K562 (cell line): ENCODE results near the gene KLK1. TPM values are rescaled to one million over a fixed set of nuclear protein-coding genes. Genes with fewer than 3 reads are reported as not detected.

Experiments
- CHD1 ChIP-seq: fragments of 200-600 bp; sonication (generic); IDR thresholded peaks from one replicate; pipeline ENCODE4 v1.6.1; 2012; ENCODE audit warnings: mild to moderate bottlenecking, moderate library complexity, low read length, inconsistent platforms
- ETS1 ChIP-seq: conservative IDR thresholded peaks from 2 replicates; pipeline ENCODE4 v1.6.1; 2011; ENCODE audit warnings: low read depth, mild to moderate bottlenecking, low read length; ENCODE audit not compliant: control insufficient read depth
- ETV1 ChIP-seq: fragments of 450-650 bp; conservative IDR thresholded peaks from 2 replicates; pipeline ENCODE4 v1.6.1; 2016; ENCODE audit warnings: missing genetic modification characterization, control low read depth, low read depth, missing compliant biosample characterization
- FOXK2 ChIP-seq, 2 experiments: fragments of 450-650 bp; IDR thresholded peaks in 1 of 2; conservative IDR thresholded peaks in 1 of 2; 2 replicates each; pipeline ENCODE4 v1.6.1; 2016; ENCODE audit warnings: low read depth in 2 of 2, mild to moderate bottlenecking in 1 of 2
- FOXP1 ChIP-seq: sonication (generic); formaldehyde crosslinking; IDR thresholded peaks from 2 replicates; pipeline ENCODE4 v1.8.0; 2022; ENCODE audit warnings: mild to moderate bottlenecking, missing genetic modification reagents
- FOXP4 ChIP-seq: sonication (generic); formaldehyde crosslinking; IDR thresholded peaks from 2 replicates; pipeline ENCODE4 v1.8.0; 2022; ENCODE audit warnings: mild to moderate bottlenecking, missing genetic modification reagents, borderline replicate concordance
- GTF2A2 ChIP-seq: IDR thresholded peaks from 2 replicates; pipeline ENCODE4 v1.6.1; 2016; ENCODE audit warnings: mild to moderate bottlenecking, missing genetic modification characterization, missing compliant biosample characterization
- LEF1 ChIP-seq: fragments of 450-650 bp; IDR thresholded peaks from 2 replicates; pipeline ENCODE4 v1.6.1; 2016; ENCODE audit warnings: mild to moderate bottlenecking
- MBD2 ChIP-seq: sonication (generic); IDR thresholded peaks from 2 replicates; pipeline ENCODE4 v1.6.1; 2016; ENCODE audit warnings: low read depth, borderline replicate concordance
- NCOA6 ChIP-seq: fragments of 450-650 bp; IDR thresholded peaks from 2 replicates; pipeline ENCODE4 v1.6.1; 2017; ENCODE audit warnings: mild to moderate bottlenecking
- NR2C1 ChIP-seq, 2 experiments: fragments of 450-650 bp; IDR thresholded peaks; 2 replicates each; pipeline ENCODE4 v1.6.1; 2017; ENCODE audit warnings: mild to moderate bottlenecking in 2 of 2, antibody characterized with exemption in 1 of 2, inconsistent platforms in 1 of 2, missing compliant biosample characterization in 1 of 2, missing genetic modification characterization in 1 of 2
- PHTF2 ChIP-seq: fragments of 250-450 bp; sonication (Bioruptor Pico); IDR thresholded peaks from 2 replicates; pipeline ENCODE4 v1.5.0; 2021; ENCODE audit warnings: mild to moderate bottlenecking
- SMAD3 ChIP-seq: fragments of 450-650 bp; formaldehyde crosslinking; conservative IDR thresholded peaks from 2 replicates; pipeline ENCODE4 v1.4.0; 2020; ENCODE audit warnings: mild to moderate bottlenecking
- SMARCA5 ChIP-seq: fragments of 450-650 bp; IDR thresholded peaks from 2 replicates; pipeline ENCODE4 v1.6.1; 2016
- SMARCB1 ChIP-seq: IDR thresholded peaks from 2 replicates; pipeline ENCODE4 v1.6.1; 2011; ENCODE audit warnings: improper control_type of control experiment, low read depth; ENCODE audit not compliant: insufficient read length
- STAT5B ChIP-seq: fragments of 250-450 bp; sonication (Bioruptor Pico); IDR thresholded peaks from 2 replicates; pipeline ENCODE4 v1.8.0; 2021; ENCODE audit warnings: mild to moderate bottlenecking, inconsistent platforms
- TFE3 ChIP-seq: fragments of 450-650 bp; formaldehyde crosslinking; IDR thresholded peaks from 2 replicates; pipeline ENCODE4 v1.4.0; 2020; ENCODE audit warnings: mild to moderate bottlenecking, mixed read lengths
- TRIM24 ChIP-seq, 2 experiments: fragments of 450-650 bp; IDR thresholded peaks; 2 replicates each; pipeline ENCODE4 v1.6.1; 2016
- ZNF133 ChIP-seq: fragments of 250-450 bp; sonication (Bioruptor Pico); IDR thresholded peaks from 2 replicates; pipeline ENCODE4 v1.4.0; 2020; ENCODE audit warnings: mild to moderate bottlenecking
- ZNF347 ChIP-seq: fragments of 450-650 bp; formaldehyde crosslinking; IDR thresholded peaks from 2 replicates; pipeline ENCODE4 v1.4.0; 2020; ENCODE audit warnings: low read depth, mild to moderate bottlenecking, moderate library complexity
- polyA plus RNA-seq, 8 experiments: library from polyadenylated mRNA; depleted of rRNA in 4 of 8; stranded (reverse) in 5 of 8; unstranded in 3 of 8; fragments of >200 nt; fragmentation: Nextera tagmentation in 2 of 8; fragmentation: Illumina TruSeq in 1 of 8; extraction: Ambion mirVana in 2 of 8; extraction: Trizol in 1 of 8; gene quantifications; 2 replicates each; pipeline versions ENCODE4 v1.2.1 to v1.2.3, GENCODE V29; 2011 to 2014; ENCODE audit warnings: inconsistent platforms in 1 of 8, missing spikeins in 1 of 8
- total RNA-seq, 7 experiments: library from RNA; depleted of rRNA in 6 of 7; stranded (reverse); fragments of >200 nt in 6 of 7; fragmentation: Illumina TruSeq in 2 of 7; extraction: Trizol in 2 of 7; gene quantifications; 2 replicates each; pipeline versions ENCODE4 v1.2.1 to v1.2.3, GENCODE V29; 2011 to 2021; ENCODE audit warnings: low replicate concordance in 1 of 7
- TF ChIP-seq, protein P1 (sequence below): sonication (generic); formaldehyde crosslinking; IDR thresholded peaks from 2 replicates; pipeline ENCODE4 v1.5.0; 2020; ENCODE audit warnings: missing genetic modification reagents
- TF ChIP-seq, protein P2 (sequence below): sonication (generic); formaldehyde crosslinking; IDR thresholded peaks from 2 replicates; pipeline ENCODE4 v1.8.0; 2022; ENCODE audit warnings: mild to moderate bottlenecking, missing genetic modification reagents

KLK1 gene
- total and polyA plus RNA-seq, 9 of the 15 experiments (the other 6 are each of a cell fraction or from before 2014, with no cell fraction given) = 0.87 to 15.4 (median 9.1) TPM

DNA sequence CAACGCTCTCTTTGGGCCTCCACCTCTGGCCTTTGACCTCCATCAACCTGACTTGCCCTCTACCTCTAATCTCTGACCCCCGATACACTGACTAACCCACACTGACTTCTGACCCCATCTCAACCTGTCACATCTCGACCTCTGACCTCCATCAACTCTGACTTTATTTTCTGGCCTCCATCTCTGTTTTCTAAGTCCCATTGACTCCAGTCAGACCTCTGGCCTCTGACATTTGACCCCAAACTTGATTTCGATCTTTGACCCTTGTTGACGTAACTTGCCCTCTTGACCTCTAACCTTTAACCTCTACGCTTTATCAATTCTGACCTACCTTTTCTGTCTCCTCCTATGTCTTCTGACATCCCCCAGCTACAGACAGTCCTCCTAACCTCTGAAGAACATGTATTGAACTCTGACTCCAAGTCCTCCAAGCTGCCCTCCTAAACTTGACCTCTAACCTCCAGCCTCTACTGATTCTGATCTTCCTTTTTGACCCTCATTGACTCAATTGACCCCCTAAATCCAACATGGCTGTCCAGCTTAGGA lies 32.6 kb downstream of the KLK1 start (continued):
- TF ChIP-seq FOXP4 (CRISPR knock-in tag) (peak; percentile 86; the same call in 1 of the 2 replicates), ETV1 (tag) (no peak), SMARCA5 (no peak), FOXP1 (CRISPR knock-in tag) (peak; percentile 82), SMAD3 (CRISPR knock-in tag) (no peak), STAT5B (CRISPR knock-in tag) (no peak), NR2C1 (IDR thresholded peaks at IDR 0.05) (peak; percentile 98), NR2C1 (tag; IDR thresholded peaks at IDR 0.05) (peak; percentile 99), ZNF133 (CRISPR knock-in tag) (no peak), PHTF2 (CRISPR knock-in tag) (no peak), LEF1 (no peak), CHD1 (no peak), FOXK2 (conservative IDR thresholded peaks at IDR 0.05 in 1 of 2, IDR thresholded peaks at IDR 0.05 in 1 of 2; ENCODE audit: low read depth in 2 of 2) (no peak), ETS1 (no peak), GTF2A2 (tag) (no peak), TFE3 (CRISPR knock-in tag) (no peak), MBD2 (no peak), TRIM24 (IDR thresholded peaks at IDR 0.05) (peak; percentile 65 to 81; a peak in 2 of 4 replicates), ZNF347 (CRISPR knock-in tag) (no peak), SMARCB1 (no peak), NCOA6 (no peak)
- TF ChIP-seq, protein P1, sequence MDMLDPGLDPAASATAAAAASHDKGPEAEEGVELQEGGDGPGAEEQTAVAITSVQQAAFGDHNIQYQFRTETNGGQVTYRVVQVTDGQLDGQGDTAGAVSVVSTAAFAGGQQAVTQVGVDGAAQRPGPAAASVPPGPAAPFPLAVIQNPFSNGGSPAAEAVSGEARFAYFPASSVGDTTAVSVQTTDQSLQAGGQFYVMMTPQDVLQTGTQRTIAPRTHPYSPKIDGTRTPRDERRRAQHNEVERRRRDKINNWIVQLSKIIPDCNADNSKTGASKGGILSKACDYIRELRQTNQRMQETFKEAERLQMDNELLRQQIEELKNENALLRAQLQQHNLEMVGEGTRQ (CRISPR knock-in tag) = no peak
- TF ChIP-seq, protein P2, sequence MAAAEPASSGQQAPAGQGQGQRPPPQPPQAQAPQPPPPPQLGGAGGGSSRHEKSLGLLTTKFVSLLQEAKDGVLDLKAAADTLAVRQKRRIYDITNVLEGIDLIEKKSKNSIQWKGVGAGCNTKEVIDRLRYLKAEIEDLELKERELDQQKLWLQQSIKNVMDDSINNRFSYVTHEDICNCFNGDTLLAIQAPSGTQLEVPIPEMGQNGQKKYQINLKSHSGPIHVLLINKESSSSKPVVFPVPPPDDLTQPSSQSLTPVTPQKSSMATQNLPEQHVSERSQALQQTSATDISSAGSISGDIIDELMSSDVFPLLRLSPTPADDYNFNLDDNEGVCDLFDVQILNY (CRISPR knock-in tag) = no peak
